ENCODE measurements around the gene UBTD2. TPM values are rescaled to one million over a fixed set of nuclear protein-coding genes. Genes with fewer than 3 reads are reported as not detected.

UBTD2 gene
- total RNA-seq, 1 donor from 2014 or later = 15.8 TPM

DNA sequence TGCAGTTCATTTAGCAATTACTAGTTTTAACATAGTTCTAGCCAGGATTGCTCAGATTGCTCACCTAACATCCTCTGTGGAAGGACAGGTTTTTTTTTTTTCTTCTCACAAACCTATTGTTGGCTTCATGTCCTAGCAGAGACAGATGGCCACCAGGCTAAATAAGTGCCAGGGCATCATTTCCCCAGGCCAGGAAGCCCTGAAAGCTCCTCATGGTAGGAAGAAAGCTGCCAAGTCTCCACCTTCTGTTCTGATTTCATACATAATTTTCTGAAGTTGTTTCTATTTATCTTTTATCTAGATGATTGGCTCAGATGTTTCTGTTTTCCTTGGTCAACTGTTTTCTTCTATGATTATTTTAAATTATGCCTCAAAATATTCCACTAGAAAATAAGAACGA is 58.6 kb downstream of the UBTD2 start:
- ATAC-seq (no peak), DNase-seq (no peak)
- no peaks in the 10 kb centered on the region for H3K4me1 ChIP-seq
- H3K4me3 ChIP-seq = no peak overlapping the region
- H3K27me3 ChIP-seq (ENCODE audit: low read depth) = no peaks in the 10 kb centered on the region
- no peaks in the 10 kb centered on the region for H3K9me3 ChIP-seq
- intact Hi-C loops (cut with DNase I) = no loop called here
- TF ChIP-seq, protein P1, sequence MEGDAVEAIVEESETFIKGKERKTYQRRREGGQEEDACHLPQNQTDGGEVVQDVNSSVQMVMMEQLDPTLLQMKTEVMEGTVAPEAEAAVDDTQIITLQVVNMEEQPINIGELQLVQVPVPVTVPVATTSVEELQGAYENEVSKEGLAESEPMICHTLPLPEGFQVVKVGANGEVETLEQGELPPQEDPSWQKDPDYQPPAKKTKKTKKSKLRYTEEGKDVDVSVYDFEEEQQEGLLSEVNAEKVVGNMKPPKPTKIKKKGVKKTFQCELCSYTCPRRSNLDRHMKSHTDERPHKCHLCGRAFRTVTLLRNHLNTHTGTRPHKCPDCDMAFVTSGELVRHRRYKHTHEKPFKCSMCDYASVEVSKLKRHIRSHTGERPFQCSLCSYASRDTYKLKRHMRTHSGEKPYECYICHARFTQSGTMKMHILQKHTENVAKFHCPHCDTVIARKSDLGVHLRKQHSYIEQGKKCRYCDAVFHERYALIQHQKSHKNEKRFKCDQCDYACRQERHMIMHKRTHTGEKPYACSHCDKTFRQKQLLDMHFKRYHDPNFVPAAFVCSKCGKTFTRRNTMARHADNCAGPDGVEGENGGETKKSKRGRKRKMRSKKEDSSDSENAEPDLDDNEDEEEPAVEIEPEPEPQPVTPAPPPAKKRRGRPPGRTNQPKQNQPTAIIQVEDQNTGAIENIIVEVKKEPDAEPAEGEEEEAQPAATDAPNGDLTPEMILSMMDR (IDR thresholded peaks at IDR 0.05) = no peak
- H3K27ac ChIP-seq = no peak overlapping the region
- peaks cover 33% of the 10 kb centered on the region for H3K36me3 ChIP-seq

DNA sequence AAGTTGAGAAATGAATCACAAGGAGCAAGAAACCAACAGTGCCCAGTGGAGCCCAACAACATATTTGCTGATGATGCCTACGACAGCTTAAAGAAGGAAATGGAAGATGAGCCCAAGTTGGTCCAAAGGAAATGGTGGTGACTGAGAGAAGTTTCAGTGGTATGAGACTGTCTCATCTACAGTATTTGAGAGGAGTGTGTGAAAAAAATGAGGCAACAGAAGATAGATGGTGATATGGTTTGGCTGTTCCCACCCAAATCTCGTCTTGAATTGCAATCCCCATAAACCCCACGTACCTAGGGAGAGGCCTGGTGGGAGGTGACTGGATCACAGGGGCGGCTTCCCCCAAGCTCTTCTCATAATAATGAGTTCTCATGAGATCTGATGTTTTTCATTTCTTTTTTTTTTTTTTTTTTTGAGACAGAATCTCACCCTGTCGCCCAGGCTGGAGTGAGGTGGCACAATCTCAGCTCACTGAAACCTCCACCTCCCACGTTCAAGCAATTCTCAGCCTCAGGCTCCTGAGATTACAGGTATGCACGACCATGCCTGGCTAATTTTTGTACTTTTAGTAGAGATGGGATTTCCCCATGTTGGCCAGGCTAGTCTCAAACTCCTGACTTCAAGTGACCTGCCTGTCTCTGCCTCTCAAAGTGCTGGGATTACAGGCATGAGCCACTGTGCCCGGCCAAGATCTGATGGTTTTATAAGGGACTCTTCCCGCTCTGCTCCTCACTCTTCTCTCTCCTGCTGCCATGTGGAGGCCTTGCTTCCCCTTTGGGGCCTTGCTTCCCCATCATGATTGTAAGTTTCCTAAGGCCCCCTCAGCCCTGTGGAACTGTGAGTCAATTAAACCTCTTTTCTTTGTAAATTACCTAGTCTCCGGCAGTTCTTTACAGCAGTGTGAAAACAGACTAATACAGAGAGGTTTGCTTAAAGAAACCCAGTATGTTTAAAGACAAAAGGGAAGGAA is 59.4 kb downstream of the UBTD2 start:
- H3K36me3 ChIP-seq = peaks cover 33% of the 10 kb centered on the region
- no peak overlapping the region for H3K4me3 ChIP-seq
- no peaks in the 10 kb centered on the region for H3K9me3 ChIP-seq
- TF ChIP-seq, protein P1 (IDR thresholded peaks at IDR 0.05) = no peak
- no peak overlapping the region for H3K27ac ChIP-seq
- DNase-seq = no peak
- no peaks in the 10 kb centered on the region for H3K4me1 ChIP-seq
- no peak for ATAC-seq
- intact Hi-C loops (cut with DNase I) = no loop called here
- no peaks in the 10 kb centered on the region for H3K27me3 ChIP-seq (ENCODE audit: low read depth)

DNA sequence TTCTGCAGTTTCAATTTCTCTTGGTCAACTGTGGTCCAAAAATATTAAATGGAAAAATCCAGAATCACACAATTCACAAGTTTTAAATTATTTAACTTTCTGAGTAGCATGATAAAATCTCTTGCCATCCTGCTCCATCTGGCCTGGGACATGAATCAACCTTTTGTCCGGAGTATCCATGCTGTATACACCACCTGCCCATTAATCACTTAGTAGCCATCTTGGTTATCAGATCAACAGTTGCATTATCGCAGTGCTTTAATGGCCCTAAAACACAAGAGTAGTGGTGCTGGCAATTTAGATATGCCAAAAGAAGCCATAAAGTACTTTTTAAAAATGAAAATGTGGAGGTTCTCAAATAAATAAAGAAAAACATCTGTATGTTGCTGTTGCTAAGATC is 64.3 kb downstream of the UBTD2 start:
- DNase-seq = no peak

DNA sequence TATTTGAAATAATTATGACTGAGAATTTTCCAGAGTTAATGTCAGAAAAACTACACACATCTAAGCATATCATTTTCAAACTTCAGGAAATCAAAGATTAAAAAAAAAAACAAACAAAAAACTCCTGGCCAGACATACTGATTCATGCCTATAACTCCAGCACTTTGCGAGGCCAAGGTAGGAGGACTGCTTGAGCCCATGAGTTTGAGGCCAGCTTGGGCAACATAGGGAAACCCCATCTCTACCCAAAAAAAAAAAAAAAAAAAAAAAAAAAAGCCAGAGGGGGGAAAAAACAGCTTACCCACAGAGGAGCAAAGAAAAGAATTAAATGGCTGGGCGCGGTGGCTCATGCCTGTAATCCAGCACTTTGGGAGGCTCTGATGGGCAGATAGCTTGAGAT is 67.2 kb downstream of the UBTD2 start:
- Histone ChIP-seq H3K36me3 (peaks cover 11% of the 10 kb centered on the region), H3K4me3 (no peak overlapping the region), H3K4me1 (no peaks in the 10 kb centered on the region), H3K27ac (no peak overlapping the region), H3K9me3 (no peaks in the 10 kb centered on the region), H3K27me3 (ENCODE audit: low read depth) (no peaks in the 10 kb centered on the region)
- intact Hi-C loops (cut with DNase I) = no loop called here
- ATAC-seq (no peak), DNase-seq (no peak)
- TF ChIP-seq, protein P1 (IDR thresholded peaks at IDR 0.05) = no peak

More for the DNA sequence above, 64.3 kb downstream of the UBTD2 start:
- no peaks in the 10 kb centered on the region for H3K9me3 ChIP-seq
- ATAC-seq = no peak
- no peaks in the 10 kb centered on the region for H3K27me3 ChIP-seq (ENCODE audit: low read depth)
- no peak overlapping the region for H3K4me3 ChIP-seq
- intact Hi-C loops (cut with DNase I) = no loop called here
- H3K36me3 ChIP-seq = peaks cover 4% of the 10 kb centered on the region
- H3K4me1 ChIP-seq = no peaks in the 10 kb centered on the region
- TF ChIP-seq, protein P1 (IDR thresholded peaks at IDR 0.05) = no peak
- H3K27ac ChIP-seq = no peak overlapping the region

DNA sequence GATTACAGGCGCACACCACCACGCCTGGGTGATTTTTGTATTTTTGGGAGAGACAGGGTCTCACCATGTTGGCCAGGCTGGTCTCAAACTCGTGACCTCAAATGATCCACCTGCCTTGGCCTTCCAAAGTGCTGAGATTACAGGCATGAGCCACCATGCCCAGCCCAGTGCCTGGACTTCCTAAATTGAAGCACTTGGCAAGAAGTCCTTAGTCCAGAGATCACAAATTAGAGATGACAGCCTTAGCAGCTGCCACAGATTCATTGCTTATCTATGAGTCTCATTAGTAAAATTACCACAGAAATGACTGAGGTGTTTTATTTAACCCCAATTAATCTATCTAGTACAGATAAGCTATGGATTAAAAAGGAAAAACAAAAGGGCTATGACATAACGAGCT is 70.4 kb downstream of the UBTD2 start:
- Histone ChIP-seq H3K9me3 (no peaks in the 10 kb centered on the region), H3K27ac (no peak overlapping the region), H3K27me3 (ENCODE audit: low read depth) (no peaks in the 10 kb centered on the region), H3K36me3 (peaks cover 22% of the 10 kb centered on the region), H3K4me1 (no peaks in the 10 kb centered on the region), H3K4me3 (no peak overlapping the region)
- no peak for DNase-seq
- intact Hi-C loops (cut with DNase I) = no loop called here
- TF ChIP-seq, protein P1 (IDR thresholded peaks at IDR 0.05) = no peak
- ATAC-seq = no peak

All from lower lobe of right lung (tissue), 2 donors.